H1 (cell line): ENCODE data around the gene HACE1. TPM values are rescaled to one million over a fixed set of nuclear protein-coding genes. Genes with fewer than 3 reads are reported as not detected.

Experiments
- CTCF ChIA-PET: fragments of 300-600 bp; sonication (Branson Sonifier 250); formaldehyde crosslinking; loops from one replicate; lab custom pipeline; 2021; ENCODE audit not compliant: partially characterized antibody; lab: Charles Lee
- POLR2A ChIA-PET: fragments of 300-600 bp; sonication (Branson Sonifier 250); formaldehyde crosslinking; loops from one replicate; lab custom pipeline; 2021; ENCODE audit warnings: inconsistent platforms; ENCODE audit not compliant: partially characterized antibody; lab: Charles Lee
- DNase-seq, 2 experiments: peaks; one replicate each; pipeline versions ENCODE4 v3.0.0 to v3.0.0-alpha.2; 2010 to 2022; ENCODE audit warnings: low spot score in 2 of 2, low read depth in 1 of 2, mixed read lengths in 1 of 2
- FAIRE-seq: peaks from 2 replicates; lab custom pipeline; 2011; peaks lifted over from hg19 to GRCh38; lab: Jason Lieb, UNC
- H2AFZ ChIP-seq: 2 replicates; pipeline ENCODE4 v1.8.1; 2012; ENCODE audit warnings: low read length, inconsistent platforms
- H2AK5ac ChIP-seq: 2 replicates; pipeline ENCODE4 v1.6.1; 2013; ENCODE audit warnings: low read depth, low read length
- H2BK120ac ChIP-seq: replicated peaks from 2 replicates; pipeline ENCODE3; 2013; ENCODE audit warnings: low read depth, low read length, inconsistent platforms
- H2BK12ac ChIP-seq: 2 replicates; pipeline ENCODE4 v1.6.1; 2013; ENCODE audit warnings: low read depth, low read length
- H2BK15ac ChIP-seq: 2 replicates; pipeline ENCODE4 v1.6.1; 2013; ENCODE audit warnings: low read length
- H2BK20ac ChIP-seq: 2 replicates; pipeline ENCODE4 v1.6.1; 2013; ENCODE audit warnings: low read length
- H2BK5ac ChIP-seq: 2 replicates; pipeline ENCODE4 v1.6.1; 2013; ENCODE audit warnings: low read depth, low read length
- H3K14ac ChIP-seq: 2 replicates; pipeline ENCODE4 v1.6.1; 2013; ENCODE audit warnings: inconsistent platforms; ENCODE audit not compliant: insufficient read length
- H3K18ac ChIP-seq: 2 replicates; pipeline ENCODE4 v1.6.1; 2013; ENCODE audit warnings: low read length; ENCODE audit errors: extremely low read depth
- H3K23ac ChIP-seq: 2 replicates; pipeline ENCODE4 v1.6.1; 2013; ENCODE audit warnings: inconsistent platforms; ENCODE audit not compliant: insufficient read length
- H3K23me2 ChIP-seq: 2 replicates; pipeline ENCODE4 v1.6.1; 2013; ENCODE audit warnings: low read depth, low read length
- H3K27ac ChIP-seq: 2 replicates; pipeline ENCODE4 v1.6.1; 2011; ENCODE audit warnings: low read depth, low read length, inconsistent platforms
- H3K27me3 ChIP-seq, 4 experiments: replicated peaks in 1 of 4; 1 replicate in 1 of 4; 2 replicates in 3 of 4; pipeline versions ENCODE4 v1.6.1 to v1.8.1; 2011 to 2013; ENCODE audit warnings: low read length in 3 of 4, mild to moderate bottlenecking in 3 of 4, inconsistent platforms in 2 of 4, mixed read lengths in 2 of 4, moderate library complexity in 1 of 4; ENCODE audit not compliant: control insufficient read depth in 3 of 4, insufficient read depth in 3 of 4; ENCODE audit errors: extremely low read depth in 1 of 4
- H3K36me3 ChIP-seq, 4 experiments: 2 replicates each; pipeline versions ENCODE4 v1.6.1 to v1.8.1; 2011 to 2013; ENCODE audit warnings: mild to moderate bottlenecking in 4 of 4, low read length in 3 of 4, moderate library complexity in 2 of 4, control low read depth in 1 of 4, inconsistent platforms in 1 of 4; ENCODE audit not compliant: insufficient read depth in 4 of 4, control insufficient read depth in 2 of 4
- H3K4ac ChIP-seq: replicated peaks from 2 replicates; pipeline ENCODE3; 2013; ENCODE audit warnings: low read length, low read depth, mixed read lengths, inconsistent platforms; ENCODE audit not compliant: insufficient read length
- H3K4me1 ChIP-seq, 4 experiments: replicated peaks in 1 of 4; 1 replicate in 1 of 4; 2 replicates in 3 of 4; pipeline versions ENCODE4 v1.6.1 to v1.8.1; 2011 to 2013; ENCODE audit warnings: low read length in 3 of 4, inconsistent platforms in 2 of 4, mixed read lengths in 1 of 4; ENCODE audit not compliant: insufficient read depth in 4 of 4, control insufficient read depth in 3 of 4
- H3K4me2 ChIP-seq, 2 experiments: 2 replicates each; pipeline versions ENCODE4 v1.6.1 to v1.8.1; 2011 to 2013; ENCODE audit warnings: low read depth in 2 of 2, low read length in 2 of 2, control low read depth in 1 of 2, inconsistent platforms in 1 of 2, mild to moderate bottlenecking in 1 of 2; ENCODE audit not compliant: insufficient read depth in 1 of 2
- H3K4me3 ChIP-seq, 4 experiments: fragments of 200-600, 300-600 bp in 1 of 4; sonication (generic), shearing (Covaris generic), sonication (Bioruptor Twin) in 1 of 4; 2 replicates each; pipeline versions ENCODE4 v1.5.1 to v1.8.1; 2011 to 2016; ENCODE audit warnings: low read length in 4 of 4, low read depth in 3 of 4, control low read depth in 2 of 4, inconsistent platforms in 2 of 4, mild to moderate bottlenecking in 2 of 4, mixed read lengths in 1 of 4, moderate library complexity in 1 of 4; ENCODE audit not compliant: insufficient read depth in 2 of 4; ENCODE audit errors: extremely low read depth in 1 of 4
- H3K56ac ChIP-seq: replicated peaks from 2 replicates; pipeline ENCODE3; 2013; ENCODE audit warnings: low read depth, mild to moderate bottlenecking, mixed read lengths, low read length, inconsistent platforms; ENCODE audit not compliant: insufficient read length
- H3K79me1 ChIP-seq: 2 replicates; pipeline ENCODE4 v1.6.1; 2013; ENCODE audit warnings: low read depth, low read length, control low read depth
- H3K79me2 ChIP-seq, 2 experiments: 2 replicates each; pipeline versions ENCODE4 v1.6.1 to v1.8.1; 2012 to 2013; ENCODE audit warnings: low read length in 2 of 2, mild to moderate bottlenecking in 2 of 2, inconsistent platforms in 1 of 2; ENCODE audit not compliant: insufficient read depth in 2 of 2, control insufficient read depth in 1 of 2
- H3K9ac ChIP-seq, 4 experiments: replicated peaks in 1 of 4; 1 replicate in 1 of 4; 2 replicates in 3 of 4; pipeline versions ENCODE4 v1.6.1 to v1.8.1; 2011 to 2013; ENCODE audit warnings: low read depth in 3 of 4, low read length in 3 of 4, control low read depth in 2 of 4, mild to moderate bottlenecking in 2 of 4, moderate library complexity in 2 of 4, inconsistent platforms in 1 of 4; ENCODE audit errors: extremely low read depth in 1 of 4
- H3K9me3 ChIP-seq, 2 experiments: 2 replicates each; pipeline versions ENCODE4 v1.6.1 to v1.8.1; 2012 to 2013; ENCODE audit warnings: mild to moderate bottlenecking in 2 of 2, moderate library complexity in 2 of 2, control low read depth in 1 of 2, inconsistent platforms in 1 of 2, low read depth in 1 of 2, low read length in 1 of 2, mixed read lengths in 1 of 2; ENCODE audit not compliant: insufficient read depth in 2 of 2
- H4K20me1 ChIP-seq, 2 experiments: replicated peaks in 1 of 2; 2 replicates each; pipeline versions ENCODE3 to v1.8.1; 2011 to 2013; ENCODE audit warnings: inconsistent platforms in 2 of 2, low read length in 2 of 2, mild to moderate bottlenecking in 1 of 2; ENCODE audit not compliant: insufficient read depth in 2 of 2, control insufficient read depth in 1 of 2
- H4K5ac ChIP-seq: 2 replicates; pipeline ENCODE4 v1.6.1; 2013; ENCODE audit warnings: low read length, low read depth, mixed read lengths, inconsistent platforms; ENCODE audit not compliant: insufficient read length
- H4K8ac ChIP-seq: 2 replicates; pipeline ENCODE4 v1.8.0; 2013; ENCODE audit warnings: mild to moderate bottlenecking, moderate library complexity, low read length, inconsistent platforms; ENCODE audit not compliant: insufficient read depth; ENCODE audit errors: extremely low read depth
- H4K91ac ChIP-seq: replicated peaks from 2 replicates; pipeline ENCODE3; 2013; ENCODE audit warnings: low read length, mixed read lengths, inconsistent platforms; ENCODE audit not compliant: insufficient read length
- ASH2L ChIP-seq: fragments of 200-600, 300-600 bp; sonication (generic); IDR thresholded peaks from one replicate; pipeline ENCODE4 v1.7.1; 2017; ENCODE audit warnings: low read length
- MAX ChIP-seq: IDR thresholded peaks from 2 replicates; pipeline ENCODE4 v1.6.1; 2012; ENCODE audit warnings: inconsistent platforms
- RNF2 ChIP-seq: fragments of 200-900, 300-1000 bp; sonication (generic); IDR thresholded peaks from 2 replicates; pipeline ENCODE4 v1.7.1; 2016; ENCODE audit warnings: borderline replicate concordance, low read depth, mild to moderate bottlenecking, antibody characterized with exemption, low read length; ENCODE audit not compliant: poor library complexity, severe bottlenecking; ENCODE audit errors: missing control alignments
- WGBS, 2 experiments: shearing (Covaris generic) in 1 of 2; methylation state at CpG; one replicate each; pipeline versions ENCODE4 v1.1.6 to v1.1.7; 2013 to 2015; ENCODE audit warnings: low lambda C conversion rate in 2 of 2, mixed read lengths in 2 of 2, inconsistent platforms in 1 of 2, low coverage in 1 of 2, missing lambda C conversion rate in 1 of 2; ENCODE audit not compliant: insufficient replicate concordance in 2 of 2, insufficient coverage in 1 of 2, insufficient read length in 1 of 2; ENCODE audit errors: extremely low coverage in 1 of 2, missing lambda C conversion rate in 1 of 2; 5-methylcytosine and 5-hydroxymethylcytosine counted together
- polyA plus RNA-seq, 7 experiments: library from polyadenylated mRNA; depleted of rRNA in 3 of 7; stranded (reverse) in 5 of 7; unstranded in 2 of 7; fragments of >200 nt in 5 of 7; fragments of 200-250 nt in 2 of 7; gene quantifications; 1 replicate in 5 of 7; 2 replicates in 1 of 7; 4 replicates in 1 of 7; pipeline versions ENCODE4 v1.2.1 to v1.2.3, GENCODE V29; 2011 to 2013; ENCODE audit warnings: missing spikeins in 2 of 7, mixed read lengths in 2 of 7
- total RNA-seq: library from RNA; stranded (reverse); fragmentation: NEBNext Ultra II Directional; extraction: Animal tissue kit (Norgen Biotek cat#: 25700); gene quantifications from 2 replicates; pipeline ENCODE4 v1.2.1, GENCODE V29; 2021

HACE1 gene
- total and polyA plus RNA-seq, 2 of the 8 experiments (the other 6 are each of a cell fraction or from before 2014, with no cell fraction given) = 7.1 to 21.3 TPM

GRCh38 chr6:104828478-104828877 is 31.2 kb downstream of the HACE1 start:
- no peak overlapping the region for H3K14ac ChIP-seq
- no peaks in the 10 kb centered on the region for H3K79me1 ChIP-seq
- H2BK120ac ChIP-seq = no peak overlapping the region
- H3K9ac ChIP-seq = no peak overlapping the region
- no peak overlapping the region for H3K4me3 ChIP-seq
- no peak overlapping the region for H4K5ac ChIP-seq
- no peak overlapping the region for H2BK20ac ChIP-seq
- H3K9me3 ChIP-seq = peaks cover 6 to 8% of the 10 kb centered on the region in 2 experiments; a peak in 1 of 4 replicates
- H4K91ac ChIP-seq = no peak overlapping the region
- no peak overlapping the region for H3K27ac ChIP-seq
- H2BK15ac ChIP-seq = no peak overlapping the region
- no peak for TF ChIP-seq RNF2
- no peak for TF ChIP-seq MAX
- TF ChIP-seq ASH2L = no peak
- H3K27me3 ChIP-seq = no peaks in the 10 kb centered on the region
- H4K20me1 ChIP-seq = no peaks in the 10 kb centered on the region
- DNase-seq = no peak
- POLR2A ChIA-PET = no interaction called here
- H3K56ac ChIP-seq = no peak overlapping the region
- no peak overlapping the region for H3K18ac ChIP-seq
- no peak overlapping the region for H4K8ac ChIP-seq
- H3K23ac ChIP-seq = no peak overlapping the region
- H2BK12ac ChIP-seq = no peak overlapping the region
- no peak overlapping the region for H3K4ac ChIP-seq
- no peak overlapping the region for H2AK5ac ChIP-seq
- H2BK5ac ChIP-seq = no peak overlapping the region
- H3K79me2 ChIP-seq = no peaks in the 10 kb centered on the region
- no peaks in the 10 kb centered on the region for H3K4me1 ChIP-seq
- H2AFZ ChIP-seq = no peak overlapping the region
- H3K36me3 ChIP-seq = peaks cover 0 to 14% (median 5%) of the 10 kb centered on the region in 4 experiments; a peak in 5 of 8 replicates
- no peaks in the 10 kb centered on the region for H3K23me2 ChIP-seq
- FAIRE-seq = no peak
- no peak overlapping the region for H3K4me2 ChIP-seq
- CTCF ChIA-PET = interaction anchor here (0.7 to 1.1 kb wide), 2 partner anchors 39 to 61 kb away, joined by 4 to 5 read pairs; no protein-coding TSS in a partner anchor
- WGBS, 2 experiments = 88% methylated on average over 1 of the region's 1 CpG; no CpG with 5 or more reads in 1 of the 2 experiments
